ENCODE results near the gene GNB1L.

GRCh38 chr22:19884161-19884953 is 29.7 kb upstream of the GNB1L start:
- TF ChIP-seq CTCF (IDR thresholded peaks at IDR 0.05) (no peak), EP300 (IDR thresholded peaks at IDR 0.05) (no peak), POLR2A (IDR thresholded peaks at IDR 0.05) (no peak)

All from gastroesophageal sphincter (tissue), 3 donors.